HAP-1 (cell line): ENCODE measurements around the gene SYCP2L.
"Not testable (repeated sequence)": the region's sequence is repeated elsewhere in the genome, so short reads cannot be mapped to it uniquely, and the experiment has no call there.

Experiments
- DNase-seq, 2 experiments: peaks; one replicate each; pipeline ENCODE4 v3.0.0-alpha.2; 2016 to 2020; ENCODE audit warnings: low spot score in 2 of 2
- H3K27me3 ChIP-seq: fragments of 250-450 bp; sonication (Bioruptor Pico); 2 replicates; pipeline ENCODE4 v1.5.1; 2020; ENCODE audit warnings: low read depth, mild to moderate bottlenecking, moderate library complexity
- H3K36me3 ChIP-seq: fragments of 250-450 bp; sonication (Bioruptor Pico); replicated peaks from 2 replicates; pipeline ENCODE4 v1.5.1; 2020; ENCODE audit warnings: mild to moderate bottlenecking
- H3K4me1 ChIP-seq: fragments of 250-450 bp; sonication (Bioruptor Pico); 2 replicates; pipeline ENCODE4 v1.5.1; 2020; ENCODE audit warnings: mild to moderate bottlenecking
- H3K4me3 ChIP-seq: fragments of 250-450 bp; sonication (Bioruptor Pico); 2 replicates; pipeline ENCODE4 v1.5.1; 2020; ENCODE audit warnings: mild to moderate bottlenecking, moderate library complexity
- H3K9me3 ChIP-seq: fragments of 250-450 bp; sonication (Bioruptor Pico); 2 replicates; pipeline ENCODE4 v1.5.1; 2020; ENCODE audit warnings: mild to moderate bottlenecking, moderate library complexity
- in situ Hi-C: fragments of 300-500 bp; cut with MboI; formaldehyde crosslinking; loops from 3 replicates; pipeline ENCODE4 v1.14.3; 2020; ENCODE audit warnings: low sequenced_read_pairs, inconsistent platforms, mixed read lengths

SYCP2L gene

DNA sequence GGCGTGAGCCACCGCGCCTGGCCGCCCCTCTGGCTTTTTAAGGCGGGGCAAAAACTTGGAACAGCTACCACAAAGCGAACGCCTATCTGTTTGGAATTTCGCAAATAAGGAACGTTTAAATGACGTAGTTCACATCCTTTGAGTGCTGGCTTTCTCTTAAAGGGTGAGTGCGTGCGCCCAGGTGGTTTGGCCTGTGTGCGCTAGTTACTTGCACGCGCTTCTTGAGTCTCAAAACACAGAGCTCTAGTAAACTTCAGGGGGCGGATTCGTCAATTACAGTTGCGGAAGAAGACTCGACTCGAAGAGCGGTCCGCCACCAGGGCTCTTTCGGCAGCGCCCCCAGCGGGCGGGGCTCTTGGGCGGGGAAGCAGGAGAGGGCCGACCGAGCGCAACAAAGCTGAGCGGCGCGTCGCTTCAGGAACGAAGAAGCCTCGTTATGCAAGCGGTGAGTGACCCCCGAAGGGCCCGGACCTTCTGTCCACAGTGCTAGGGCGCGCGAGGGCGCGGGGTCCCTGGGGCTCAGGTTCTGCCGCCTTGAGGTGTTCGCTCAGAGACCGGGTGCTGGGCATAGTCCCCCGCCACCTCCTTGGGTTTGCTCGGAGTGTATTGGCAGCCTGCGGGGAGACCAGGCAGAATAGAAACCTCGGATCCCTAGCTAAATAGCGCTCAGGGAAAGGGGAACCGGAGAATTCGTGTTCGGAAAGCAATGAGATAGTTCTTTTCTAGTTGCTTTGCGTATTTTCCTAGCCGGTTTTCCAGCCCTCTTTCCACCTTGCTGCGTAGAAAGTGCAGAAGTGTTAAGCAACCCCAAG is at the start of gene SYCP2L:
Gene SYCP2L, plus strand, starts transcription at position 362 of the 812 bp plus-strand sequence. Its CDS starts 75 bp downstream, at position 437.
- H3K27me3 ChIP-seq: no peaks in the 10 kb centered on the region
- in situ Hi-C loops: no loop called here
- H3K4me1 ChIP-seq: peaks cover 4% of the 10 kb centered on the region; the same call in 1 of the 2 replicates
- H3K4me3 ChIP-seq: peak within 1 kb of the TSS; percentile 85
- H3K36me3 ChIP-seq: no peaks in the 10 kb centered on the region
- H3K9me3 ChIP-seq: peaks cover 2% of the 10 kb centered on the region; the same call in 1 of the 2 replicates
- peak; percentile 90 to 93 for DNase-seq

DNA sequence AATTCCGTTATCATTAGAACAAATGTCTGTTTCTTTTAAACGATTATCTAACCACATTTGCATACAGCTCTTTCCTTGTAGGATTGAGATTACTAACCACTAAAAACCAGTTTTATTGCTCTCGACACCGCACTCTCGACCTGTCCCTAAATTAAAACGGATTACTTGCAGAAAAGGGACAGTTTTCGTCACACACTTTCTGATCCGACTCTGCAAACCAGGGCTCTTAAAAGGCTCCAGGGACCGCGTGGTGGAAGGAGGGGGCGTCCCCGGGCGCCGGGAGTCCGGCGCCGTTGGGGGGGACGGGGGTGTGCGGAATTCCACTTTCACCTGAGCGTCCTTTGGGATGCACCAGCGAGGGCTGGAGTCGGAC is 49.2 kb upstream of the SYCP2L start:
- Histone ChIP-seq H3K36me3 (no peaks in the 10 kb centered on the region), H3K27me3 (peaks cover 9% of the 10 kb centered on the region), H3K9me3 (no peaks in the 10 kb centered on the region), H3K4me1 (peaks cover 9% of the 10 kb centered on the region), H3K4me3 (peak overlapping the region; percentile 56)
- DNase-seq: peak in 1 of 2 experiments; percentile 11
- in situ Hi-C loops: no loop called here

DNA sequence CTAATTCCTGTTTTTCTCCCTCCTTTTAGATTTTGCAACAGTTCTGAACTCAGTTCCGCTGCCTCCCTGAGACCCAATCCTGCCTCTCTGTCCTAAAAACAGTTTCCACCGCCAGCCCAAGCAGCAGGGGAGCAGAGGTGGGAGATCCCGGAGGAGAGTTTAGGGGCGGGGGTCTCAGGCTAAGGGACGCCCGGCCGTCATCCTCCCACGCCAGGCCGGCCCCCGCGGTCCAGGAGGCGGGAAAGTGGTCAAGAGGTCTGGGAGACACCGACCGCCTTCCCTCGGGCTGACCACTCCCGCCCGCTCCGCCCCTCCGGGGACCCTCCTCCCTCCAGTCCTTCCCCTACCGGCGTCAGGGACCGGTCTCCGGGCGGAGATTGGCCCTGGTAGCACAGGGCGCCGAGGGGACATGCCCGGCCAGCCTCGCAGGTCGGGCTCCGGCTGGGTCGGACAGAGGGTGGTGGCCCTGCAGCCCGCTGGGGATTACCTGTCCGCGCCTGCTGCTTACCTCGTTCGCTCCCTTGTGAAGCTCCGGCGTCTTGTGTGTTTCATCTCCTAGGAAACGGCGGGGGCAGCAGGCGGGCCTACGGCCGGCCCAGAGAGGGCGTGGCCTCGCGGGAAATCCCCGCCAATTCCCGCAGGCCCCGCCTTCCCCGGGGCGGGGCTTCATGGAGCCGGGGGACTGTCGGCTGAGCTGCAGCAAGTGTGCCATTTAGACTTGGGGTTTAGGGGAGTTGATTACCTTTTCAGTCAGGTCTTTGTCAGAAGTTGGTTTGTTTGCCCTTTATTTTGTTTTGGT is 48.7 kb upstream of the SYCP2L start, which contains the start of gene MAK:
Gene MAK, minus strand, starts transcription at position 545 of the 799 bp plus-strand sequence. CDS start 7,891 bp downstream, outside the sequence.
- Histone ChIP-seq H3K4me1 (peaks cover 9% of the 10 kb centered on the region), H3K27me3 (peaks cover 9% of the 10 kb centered on the region), H3K36me3 (no peaks in the 10 kb centered on the region), H3K9me3 (peaks cover 1% of the 10 kb centered on the region; the same call in 1 of the 2 replicates), H3K4me3 (peak within 1 kb of the TSS; percentile 56)
- DNase-seq: peak; percentile 85 to 92
- in situ Hi-C loops: no loop called here

DNA sequence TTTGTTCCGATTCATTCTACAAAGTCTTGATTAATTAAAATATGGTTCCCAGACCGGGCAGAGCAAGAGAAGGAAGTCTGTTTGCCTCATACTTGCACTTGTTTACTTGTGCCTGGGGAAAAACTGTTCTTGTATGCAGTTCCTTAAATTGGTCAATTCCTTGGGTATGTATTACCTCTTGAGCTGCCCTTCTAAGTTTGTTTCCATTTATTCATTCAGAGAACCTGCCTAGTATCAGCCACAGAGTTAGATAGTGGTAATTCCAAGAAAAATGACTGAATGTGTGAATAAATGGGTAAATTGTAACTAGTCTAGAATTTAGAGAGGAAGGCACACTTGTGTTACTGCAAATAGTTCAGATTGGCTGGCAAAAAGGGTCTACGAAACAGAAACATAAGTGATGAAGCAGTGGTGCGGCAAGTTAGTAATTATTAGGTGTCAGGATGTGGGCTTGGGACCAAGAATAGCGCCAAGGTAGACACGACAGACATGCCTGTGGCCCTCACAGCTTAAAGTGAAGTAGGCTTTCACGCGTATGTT is 48.0 kb upstream of the SYCP2L start:
- Histone ChIP-seq H3K27me3 (peaks cover 9% of the 10 kb centered on the region), H3K36me3 (no peaks in the 10 kb centered on the region), H3K9me3 (peaks cover 7% of the 10 kb centered on the region; the same call in 1 of the 2 replicates), H3K4me3 (peak overlapping the region; percentile 56), H3K4me1 (peaks cover 9% of the 10 kb centered on the region)
- DNase-seq: no peak
- in situ Hi-C loops: no loop called here

DNA sequence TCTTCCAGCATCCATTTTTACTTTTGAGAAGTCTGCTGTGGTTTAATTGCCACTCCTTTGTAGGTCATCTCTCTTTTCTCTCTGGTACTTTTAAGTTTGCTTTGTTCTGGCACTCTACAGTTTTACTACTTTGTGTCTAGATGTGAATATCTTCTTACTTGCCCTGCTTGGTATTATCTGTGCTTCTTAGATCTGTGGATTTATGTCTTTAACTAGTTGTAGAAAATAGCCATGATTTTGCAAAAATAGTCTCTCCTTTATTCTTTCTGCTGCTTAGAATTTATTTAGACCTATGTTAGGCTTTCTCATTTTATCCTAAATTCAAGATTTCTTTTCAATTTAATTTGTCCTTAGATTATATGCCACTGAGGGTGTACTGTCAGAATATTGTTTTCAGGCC is 43.3 kb upstream of the SYCP2L start:
- no peak overlapping the region for H3K4me3 ChIP-seq
- peaks cover 7% of the 10 kb centered on the region; the same call in 1 of the 2 replicates for H3K9me3 ChIP-seq
- H3K27me3 ChIP-seq: peaks cover 9% of the 10 kb centered on the region
- in situ Hi-C loops: no loop called here
- no peak for DNase-seq
- no peaks in the 10 kb centered on the region for H3K4me1 ChIP-seq
- no peaks in the 10 kb centered on the region for H3K36me3 ChIP-seq

DNA sequence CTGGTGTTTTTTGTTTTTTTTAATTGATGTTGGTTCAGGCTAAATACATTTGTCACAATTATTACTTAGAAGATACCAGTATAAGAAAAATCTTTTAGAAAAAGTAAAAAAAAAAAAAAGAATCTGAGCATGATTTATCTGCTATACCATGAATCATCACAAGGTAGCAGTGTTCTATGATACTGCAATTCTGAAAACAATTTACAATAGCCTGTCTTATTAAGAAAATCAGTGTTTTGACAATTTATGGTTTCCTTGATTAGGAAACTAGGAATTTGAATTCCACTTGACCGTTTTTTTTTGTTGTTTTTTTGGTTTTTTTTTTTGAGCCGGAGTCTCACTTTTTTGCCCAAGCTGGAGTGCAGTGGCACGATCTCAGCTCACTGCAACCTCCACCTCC is 39.2 kb upstream of the SYCP2L start:
- Histone ChIP-seq H3K4me1 (no peaks in the 10 kb centered on the region), H3K9me3 (peaks cover 7% of the 10 kb centered on the region; the same call in 1 of the 2 replicates), H3K36me3 (no peaks in the 10 kb centered on the region), H3K27me3 (no peaks in the 10 kb centered on the region; the same call in 1 of the 2 replicates), H3K4me3 (no peak overlapping the region)
- DNase-seq: peak in 1 of 2 experiments; percentile 7
- in situ Hi-C loops: no loop called here

DNA sequence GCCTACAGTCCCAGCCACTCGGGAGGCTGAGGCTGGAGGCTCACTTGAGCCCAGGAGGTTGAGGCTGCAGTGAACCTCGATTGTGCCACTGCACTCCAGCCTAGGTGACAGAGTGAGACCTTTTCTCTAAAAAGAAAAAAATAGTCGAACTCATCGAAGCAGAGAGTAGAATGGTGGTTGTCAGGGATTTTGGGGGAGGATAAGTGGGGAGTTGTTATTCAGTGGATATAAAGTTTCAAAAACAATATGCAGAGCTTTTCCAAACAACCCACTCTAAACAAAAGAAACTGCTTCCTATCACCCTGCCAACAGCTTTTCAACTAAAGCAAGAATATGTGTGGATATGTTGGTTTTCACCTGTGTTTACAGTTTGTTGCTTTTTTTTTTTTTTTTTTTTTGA is 37.0 kb upstream of the SYCP2L start:
- Histone ChIP-seq H3K4me3 (no peak overlapping the region), H3K4me1 (no peaks in the 10 kb centered on the region), H3K27me3 (no peaks in the 10 kb centered on the region), H3K36me3 (no peaks in the 10 kb centered on the region), H3K9me3 (peaks cover 3% of the 10 kb centered on the region; the same call in 1 of the 2 replicates)
- no peak for DNase-seq
- in situ Hi-C loops: no loop called here

DNA sequence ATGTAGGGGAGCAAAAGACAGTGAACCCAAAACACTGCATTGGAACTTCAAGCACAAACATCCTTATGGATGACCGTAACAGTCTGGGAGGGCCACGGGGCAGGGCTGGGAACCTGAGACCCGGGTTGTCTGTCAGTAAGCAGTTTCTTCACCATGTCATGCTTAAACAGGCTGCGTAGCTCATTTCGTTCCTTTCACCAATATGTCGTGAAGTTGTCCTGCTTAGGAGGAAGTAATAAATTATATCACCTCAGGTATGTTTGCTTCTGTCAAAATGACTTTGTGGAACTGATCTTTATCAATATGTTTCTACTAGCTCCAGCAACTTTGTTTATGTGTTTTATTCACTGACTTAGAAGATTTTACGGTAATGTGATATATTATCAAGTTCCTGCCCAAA is 36.1 kb upstream of the SYCP2L start:
- in situ Hi-C loops: no loop called here

DNA sequence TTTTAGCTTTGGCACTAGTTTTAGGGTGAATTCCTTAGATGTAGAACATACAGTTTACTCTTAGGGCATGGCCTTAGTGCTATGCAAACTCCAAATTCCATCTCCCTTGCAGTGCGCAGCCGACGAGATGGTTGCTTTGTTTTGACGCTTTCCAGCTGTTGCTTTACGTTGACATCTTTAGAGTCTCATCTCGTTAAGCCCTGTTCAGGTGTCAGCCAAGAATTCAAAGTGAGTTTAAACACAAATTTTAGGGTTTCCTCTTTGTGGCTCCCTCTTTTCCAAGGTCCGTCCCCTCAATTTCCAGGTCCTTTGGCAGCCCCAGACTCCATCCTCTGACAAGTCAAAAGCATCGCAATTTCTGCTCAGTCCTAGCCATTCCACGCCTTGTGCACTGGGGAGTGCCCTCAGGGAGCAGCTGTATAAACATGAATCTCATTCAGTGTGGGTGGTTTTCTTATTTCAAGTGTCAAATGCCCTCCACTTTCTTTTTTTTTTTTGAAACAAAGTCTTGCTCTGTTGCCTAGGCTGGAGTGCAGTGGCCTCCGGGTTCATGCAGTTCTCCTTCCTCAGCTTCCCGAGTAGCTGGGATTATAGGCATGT is 34.4 kb upstream of the SYCP2L start:
- H3K9me3 ChIP-seq: peaks cover 3% of the 10 kb centered on the region; the same call in 1 of the 2 replicates
- H3K27me3 ChIP-seq: no peaks in the 10 kb centered on the region
- no peak overlapping the region for H3K4me3 ChIP-seq
- DNase-seq: no peak
- in situ Hi-C loops: no loop called here
- H3K4me1 ChIP-seq: no peaks in the 10 kb centered on the region
- no peaks in the 10 kb centered on the region for H3K36me3 ChIP-seq

More for the DNA sequence above, 36.1 kb upstream of the SYCP2L start:
- DNase-seq: no peak
- Histone ChIP-seq H3K4me3 (no peak overlapping the region), H3K36me3 (no peaks in the 10 kb centered on the region), H3K4me1 (no peaks in the 10 kb centered on the region), H3K27me3 (no peaks in the 10 kb centered on the region), H3K9me3 (peaks cover 3% of the 10 kb centered on the region; the same call in 1 of the 2 replicates)

DNA sequence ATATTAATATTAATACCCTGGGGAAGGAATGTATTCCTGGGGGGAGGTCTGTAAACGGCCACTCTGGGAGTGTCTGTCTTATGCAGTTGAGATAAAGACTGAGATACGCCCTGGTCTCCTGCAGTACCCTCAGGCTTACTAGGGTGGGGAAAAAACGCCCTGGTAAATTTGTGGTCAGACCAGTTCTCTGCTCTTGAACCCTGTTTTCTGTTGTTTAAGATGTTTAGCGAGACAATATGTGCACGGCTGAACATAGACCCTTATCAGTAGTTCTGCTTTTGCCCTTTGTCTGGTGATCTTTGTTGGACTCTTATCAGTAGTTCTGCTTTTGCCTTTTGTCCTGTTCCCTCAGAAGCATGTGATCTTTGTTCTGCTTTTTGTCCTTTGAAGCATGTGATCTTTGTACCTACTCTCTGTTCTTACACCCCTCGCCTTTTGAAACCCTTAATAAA is 33.0 kb upstream of the SYCP2L start:
- in situ Hi-C loops, H3K36me3 ChIP-seq, DNase-seq, H3K4me3 ChIP-seq, H3K27me3 ChIP-seq, H3K9me3 ChIP-seq, H3K4me1 ChIP-seq: not testable (repeated sequence)

DNA sequence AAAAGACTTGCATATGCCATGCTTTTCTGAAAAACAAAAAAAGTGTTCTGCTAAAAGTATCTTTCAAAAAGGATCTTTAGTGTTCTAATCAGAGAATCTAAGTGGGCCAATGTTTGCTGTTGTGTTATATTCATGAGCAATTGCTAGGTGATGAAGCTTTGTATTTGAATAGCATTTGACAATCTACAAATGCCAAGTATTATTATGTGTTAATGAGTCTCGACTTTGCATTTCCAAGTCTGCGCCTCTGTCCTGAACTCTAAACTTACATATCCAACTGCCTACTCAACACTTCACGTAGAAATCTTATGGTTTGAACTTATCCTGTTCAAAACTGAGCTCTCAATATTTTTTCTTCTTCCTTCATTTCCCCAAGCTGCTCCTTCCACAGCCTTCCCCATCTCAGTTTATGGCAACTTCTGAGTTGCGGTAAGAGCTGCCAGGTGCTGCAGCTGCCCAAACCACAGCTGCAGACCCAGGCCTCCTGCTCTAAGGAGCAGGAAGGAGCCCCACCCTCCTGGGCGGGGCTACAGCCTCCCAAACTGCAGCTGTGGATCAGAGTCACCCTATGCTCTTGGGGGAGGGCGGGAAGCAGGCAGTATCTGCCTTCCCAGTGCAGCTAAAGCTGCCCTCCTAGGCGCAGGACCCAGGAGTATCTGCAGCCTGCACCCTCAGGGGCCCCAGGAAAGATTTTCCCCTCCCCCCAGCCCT is 31.8 kb upstream of the SYCP2L start:
- no peaks in the 10 kb centered on the region for H3K4me1 ChIP-seq
- H3K27me3 ChIP-seq: no peaks in the 10 kb centered on the region
- H3K36me3 ChIP-seq: no peaks in the 10 kb centered on the region
- DNase-seq: peak in 1 of 2 experiments; percentile 22
- no peak overlapping the region for H3K4me3 ChIP-seq
- in situ Hi-C loops: no loop called here
- peaks cover 3% of the 10 kb centered on the region; the same call in 1 of the 2 replicates for H3K9me3 ChIP-seq

DNA sequence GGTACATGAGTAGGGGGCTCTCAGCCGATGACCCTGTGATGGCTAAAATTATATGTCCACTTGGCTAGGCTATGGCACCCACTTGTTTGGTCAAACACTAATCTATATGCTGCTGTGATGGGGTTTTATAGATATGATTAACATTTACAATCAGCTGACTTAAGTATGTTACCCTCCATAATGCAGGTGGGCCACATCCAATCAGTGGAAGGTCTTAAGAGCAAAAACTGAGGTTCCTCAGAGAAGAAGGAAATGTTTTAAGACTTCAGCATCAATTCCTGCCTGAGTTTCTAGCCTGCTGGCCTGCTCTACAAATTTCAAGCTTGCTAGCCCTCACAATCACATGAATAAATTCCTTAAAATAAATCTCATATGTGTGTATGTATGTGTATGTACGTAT is 29.6 kb upstream of the SYCP2L start:
- Histone ChIP-seq H3K9me3 (peaks cover 3% of the 10 kb centered on the region; the same call in 1 of the 2 replicates), H3K4me3 (no peak overlapping the region), H3K4me1 (no peaks in the 10 kb centered on the region), H3K36me3 (no peaks in the 10 kb centered on the region), H3K27me3 (no peaks in the 10 kb centered on the region)
- DNase-seq: no peak
- in situ Hi-C loops: no loop called here

DNA sequence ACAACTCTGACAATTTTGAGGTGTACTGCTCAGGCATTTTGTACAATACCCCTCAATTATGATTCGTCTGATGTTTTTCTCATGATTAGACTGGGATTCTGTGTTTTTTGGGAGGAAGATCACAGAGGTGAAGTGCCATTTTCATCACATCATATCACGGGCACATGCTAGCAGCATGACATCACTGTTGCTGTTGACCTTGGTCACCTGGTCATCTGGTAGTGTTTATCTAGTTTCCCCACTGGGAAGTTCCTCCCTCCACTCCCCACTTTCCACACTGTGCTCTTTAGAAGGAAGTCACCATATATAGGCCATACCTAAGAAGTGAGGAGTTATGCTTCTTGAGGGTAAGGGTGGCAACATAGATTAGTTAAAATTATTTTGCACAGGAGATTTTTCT is 25.8 kb upstream of the SYCP2L start:
- no peak for DNase-seq
- Histone ChIP-seq H3K27me3 (no peaks in the 10 kb centered on the region), H3K9me3 (no peaks in the 10 kb centered on the region), H3K4me3 (no peak overlapping the region), H3K36me3 (no peaks in the 10 kb centered on the region), H3K4me1 (no peaks in the 10 kb centered on the region)
- in situ Hi-C loops: no loop called here
